Mucosa of stomach (tissue), 1 donor: ENCODE measurements around the gene LMAN1L.

Experiments
- H3K27me3 ChIP-seq: one replicate; pipeline ENCODE4 v1.7.0; 2013; ENCODE audit warnings: mild to moderate bottlenecking, low read length; ENCODE audit not compliant: control insufficient read depth, insufficient read depth
- H3K36me3 ChIP-seq: one replicate; pipeline ENCODE4 v1.7.0; 2013; ENCODE audit warnings: low read length; ENCODE audit not compliant: control insufficient read depth, insufficient read depth
- H3K4me1 ChIP-seq: one replicate; pipeline ENCODE4 v1.7.0; 2013; ENCODE audit warnings: mild to moderate bottlenecking, low read length; ENCODE audit not compliant: control insufficient read depth, insufficient read depth
- H3K4me3 ChIP-seq: one replicate; pipeline ENCODE4 v1.7.0; 2013; ENCODE audit warnings: low read length
- H3K9ac ChIP-seq: one replicate; pipeline ENCODE4 v1.7.0; 2013; ENCODE audit warnings: mild to moderate bottlenecking, low read length, moderate library complexity
- H3K9me3 ChIP-seq: one replicate; pipeline ENCODE4 v1.7.0; 2013; ENCODE audit warnings: mild to moderate bottlenecking, low read length, moderate library complexity; ENCODE audit not compliant: control insufficient read depth
- donor health status: Pancreatic carcinoma.

LMAN1L gene

DNA sequence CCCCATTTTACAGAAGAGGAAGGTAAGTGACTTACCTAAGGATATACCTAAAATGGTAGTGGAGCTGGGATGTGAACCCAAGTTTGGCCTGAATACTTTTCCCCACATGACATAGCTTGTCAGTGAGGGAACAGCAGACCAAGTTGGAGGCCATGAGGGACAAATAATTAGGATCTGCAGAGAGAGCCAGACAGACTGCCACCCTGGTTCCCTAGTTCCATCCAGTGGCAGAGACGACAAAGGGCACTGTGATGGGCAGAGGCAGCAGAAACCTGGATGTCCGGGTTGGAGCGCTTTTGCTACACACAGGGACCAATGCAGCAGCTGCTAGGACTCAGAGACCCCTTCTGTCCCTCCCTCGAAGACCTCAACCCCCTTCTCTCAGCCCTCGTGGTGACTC is 15.0 kb downstream of the LMAN1L start:
- Histone ChIP-seq H3K4me1 (peaks cover 9% of the 10 kb centered on the region), H3K4me3 (no peak overlapping the region), H3K9me3 (no peaks in the 10 kb centered on the region), H3K9ac (no peak overlapping the region), H3K27me3 (peaks cover 32% of the 10 kb centered on the region), H3K36me3 (no peaks in the 10 kb centered on the region)

DNA sequence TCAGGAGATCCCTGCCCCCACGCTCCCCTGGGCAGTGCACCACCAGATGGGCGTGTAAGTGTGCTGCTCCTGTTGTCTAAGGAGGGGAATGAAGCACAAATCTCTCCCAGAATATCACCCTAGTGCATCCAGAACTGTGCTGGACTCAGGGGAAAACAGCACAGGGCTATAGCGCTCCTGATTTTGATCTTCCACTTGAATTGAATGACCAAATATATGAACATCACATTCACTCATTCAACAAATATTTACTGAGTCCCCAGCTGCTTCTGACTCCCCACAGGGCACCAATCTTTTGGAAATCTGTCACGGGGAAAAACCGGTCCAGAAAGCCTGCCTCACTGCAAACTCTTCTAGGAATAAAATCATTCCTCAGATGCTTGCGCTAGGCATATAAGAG is 16.2 kb downstream of the LMAN1L start:
- Histone ChIP-seq H3K9me3 (no peaks in the 10 kb centered on the region), H3K36me3 (no peaks in the 10 kb centered on the region), H3K9ac (no peak overlapping the region), H3K27me3 (peaks cover 32% of the 10 kb centered on the region), H3K4me3 (no peak overlapping the region), H3K4me1 (peaks cover 10% of the 10 kb centered on the region)

DNA sequence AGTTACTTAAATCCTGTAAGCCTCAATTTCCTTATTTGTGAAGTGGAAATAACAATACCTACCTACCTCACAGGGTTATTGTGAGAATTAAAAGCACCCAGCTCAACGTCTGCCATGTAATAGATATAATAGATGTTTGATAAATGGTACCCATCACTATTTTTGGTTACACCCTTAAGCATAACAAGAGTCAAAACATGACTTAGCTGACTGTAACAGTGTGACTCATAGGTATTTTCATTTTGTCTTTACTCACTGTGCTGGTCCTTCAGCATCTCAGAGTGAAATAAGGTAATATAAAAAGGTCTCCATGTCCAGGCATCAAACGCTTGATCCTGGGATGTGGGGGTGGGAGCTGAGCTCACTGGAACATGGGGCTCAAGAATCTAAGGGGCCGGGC is 16.9 kb downstream of the LMAN1L start:
- H3K27me3 ChIP-seq: peaks cover 32% of the 10 kb centered on the region
- no peaks in the 10 kb centered on the region for H3K36me3 ChIP-seq
- peaks cover 10% of the 10 kb centered on the region for H3K4me1 ChIP-seq
- H3K9me3 ChIP-seq: no peaks in the 10 kb centered on the region
- no peak overlapping the region for H3K4me3 ChIP-seq
- no peak overlapping the region for H3K9ac ChIP-seq

DNA sequence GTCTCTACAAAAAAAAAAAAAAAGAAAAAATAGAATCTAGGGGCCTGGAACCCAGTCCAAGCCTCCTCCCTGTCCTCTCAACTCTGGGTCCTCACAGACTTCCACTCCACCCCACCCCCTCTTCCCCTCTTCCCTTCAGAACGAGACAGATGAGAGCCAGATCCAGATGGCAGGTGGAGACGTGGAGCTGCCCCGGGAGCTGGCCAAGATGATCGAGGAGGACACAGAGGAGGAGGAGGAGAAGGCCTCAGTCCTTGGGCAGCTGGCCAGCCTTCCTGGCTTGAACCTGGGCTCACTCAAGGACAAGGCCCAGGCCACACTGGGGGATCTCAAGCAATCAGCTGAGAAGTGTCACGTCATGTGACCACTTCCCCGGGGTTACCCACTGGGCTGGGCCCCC is 17.4 kb downstream of the LMAN1L start:
- no peaks in the 10 kb centered on the region for H3K36me3 ChIP-seq
- H3K27me3 ChIP-seq: peaks cover 32% of the 10 kb centered on the region

DNA sequence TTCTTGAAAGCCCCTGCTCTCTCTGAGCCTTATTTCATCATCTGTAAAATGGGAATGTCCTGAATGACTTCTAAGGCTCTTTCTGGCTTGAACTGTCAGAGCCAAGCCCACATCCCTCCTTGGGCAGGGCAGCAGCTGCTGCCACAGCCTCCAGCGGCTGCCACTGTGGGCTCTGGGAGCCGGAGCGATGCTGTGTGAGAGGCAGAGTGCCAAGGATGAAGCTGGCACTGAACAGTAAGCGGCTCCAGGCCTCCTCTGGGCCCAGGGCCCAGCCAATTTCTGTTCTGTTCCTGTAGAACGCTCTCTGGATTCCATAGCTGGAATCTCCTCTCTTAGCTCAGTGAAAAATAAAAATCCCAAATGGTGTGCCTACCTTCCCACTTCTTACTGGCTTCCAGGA is 18.2 kb downstream of the LMAN1L start:
- H3K4me3 ChIP-seq: no peak overlapping the region
- H3K27me3 ChIP-seq: peaks cover 27% of the 10 kb centered on the region
- peaks cover 10% of the 10 kb centered on the region for H3K4me1 ChIP-seq
- H3K36me3 ChIP-seq: no peaks in the 10 kb centered on the region
- H3K9me3 ChIP-seq: no peaks in the 10 kb centered on the region
- no peak overlapping the region for H3K9ac ChIP-seq

More for the DNA sequence above, 17.4 kb downstream of the LMAN1L start:
- H3K4me3 ChIP-seq: no peak overlapping the region
- peaks cover 10% of the 10 kb centered on the region for H3K4me1 ChIP-seq
- no peaks in the 10 kb centered on the region for H3K9me3 ChIP-seq
- H3K9ac ChIP-seq: no peak overlapping the region

DNA sequence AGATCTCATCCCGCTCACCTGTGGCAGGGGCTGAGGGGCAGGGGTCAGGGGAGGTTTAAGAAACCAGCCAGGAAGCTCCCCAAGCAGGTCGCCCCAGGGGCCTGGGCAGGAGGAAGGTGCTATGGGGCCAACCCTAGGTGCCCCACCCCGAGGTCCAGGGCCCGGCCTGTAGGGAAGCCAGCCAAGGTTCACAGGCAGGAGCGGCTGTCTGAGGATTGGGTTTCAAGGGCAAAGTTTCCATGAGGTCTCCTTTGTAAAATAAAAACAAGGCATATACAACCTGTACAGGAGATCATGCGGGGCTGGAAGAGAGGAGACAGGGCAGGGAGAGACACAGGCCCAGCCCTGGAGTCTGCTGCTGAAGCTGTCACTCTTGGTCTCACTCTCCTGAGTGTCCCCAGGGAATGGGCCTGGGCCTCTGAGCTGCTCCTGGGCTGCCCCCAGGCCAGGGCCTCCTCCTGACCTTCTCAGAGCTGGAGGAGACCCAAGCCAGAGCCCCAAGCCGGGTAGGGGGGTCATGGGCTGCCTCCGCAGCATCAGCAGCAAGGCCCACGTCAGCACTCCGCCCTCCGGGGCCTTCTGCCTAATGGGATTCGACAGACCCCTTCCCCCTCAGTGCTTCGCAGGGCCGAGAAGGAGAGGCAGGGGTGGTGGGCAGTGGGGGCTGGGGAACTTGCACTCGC is 19.3 kb downstream of the LMAN1L start:
- H3K36me3 ChIP-seq: no peaks in the 10 kb centered on the region
- H3K4me3 ChIP-seq: no peak overlapping the region
- H3K9ac ChIP-seq: no peak overlapping the region
- peaks cover 22% of the 10 kb centered on the region for H3K27me3 ChIP-seq
- no peaks in the 10 kb centered on the region for H3K9me3 ChIP-seq
- peaks cover 10% of the 10 kb centered on the region for H3K4me1 ChIP-seq

DNA sequence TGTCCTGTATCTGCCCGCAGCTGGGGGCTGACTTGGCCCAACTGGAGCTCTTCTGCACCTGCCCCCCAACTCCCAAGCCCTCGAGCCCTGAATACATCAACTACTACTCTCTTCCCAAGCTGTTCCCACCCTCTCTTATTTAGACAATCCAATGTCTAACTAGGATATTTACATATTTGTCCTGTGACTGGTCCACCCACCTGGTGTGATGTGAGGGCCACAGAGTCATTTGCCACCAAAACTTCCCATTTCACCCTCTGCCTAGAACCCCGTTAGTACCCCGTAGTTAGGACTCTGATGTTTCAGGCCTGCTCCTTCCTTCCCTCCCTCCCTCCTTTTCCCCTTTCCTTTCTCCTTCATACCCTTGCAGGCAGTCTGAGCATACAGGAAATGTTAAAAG is 20.2 kb downstream of the LMAN1L start:
- Histone ChIP-seq H3K9ac (no peak overlapping the region), H3K36me3 (no peaks in the 10 kb centered on the region), H3K9me3 (no peaks in the 10 kb centered on the region), H3K4me1 (peaks cover 10% of the 10 kb centered on the region), H3K4me3 (no peak overlapping the region), H3K27me3 (peaks cover 13% of the 10 kb centered on the region)

DNA sequence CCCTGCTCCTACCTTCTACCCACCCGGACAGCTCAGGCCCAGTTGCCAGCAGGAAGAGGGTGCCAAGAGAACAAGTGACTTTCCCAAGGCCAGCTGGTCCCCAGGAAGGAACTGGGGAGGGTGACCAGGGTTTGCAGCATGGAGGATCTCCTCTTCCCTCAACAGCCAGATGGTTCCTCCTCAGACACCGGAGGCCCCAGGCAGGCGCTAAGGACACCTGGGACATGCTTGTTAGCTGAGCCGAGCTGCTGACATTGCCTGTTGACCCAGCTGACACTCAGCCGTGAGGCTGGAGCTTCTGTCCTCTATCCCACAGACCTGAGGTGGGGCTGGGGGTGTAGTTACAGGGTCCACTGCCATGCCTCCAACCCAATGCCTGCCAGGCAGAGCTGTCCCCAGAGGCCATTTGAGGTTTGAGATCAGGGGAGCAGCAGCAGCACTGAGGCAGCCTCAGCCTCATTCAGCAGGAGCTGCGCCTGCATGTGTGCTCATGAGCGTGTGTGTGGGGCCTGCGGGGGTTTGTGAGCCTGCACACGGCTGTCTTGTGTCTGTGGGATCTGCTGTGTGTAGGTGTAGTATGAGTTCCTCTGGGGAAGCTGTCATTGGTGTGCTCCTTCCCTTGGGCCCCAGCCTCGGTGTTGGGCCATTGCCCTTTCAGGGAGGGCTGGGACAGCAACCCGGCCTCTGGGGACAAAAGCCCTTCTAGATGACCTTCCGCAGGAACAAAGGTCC is 20.9 kb downstream of the LMAN1L start:
- peaks cover 10% of the 10 kb centered on the region for H3K4me1 ChIP-seq
- no peaks in the 10 kb centered on the region for H3K36me3 ChIP-seq
- H3K4me3 ChIP-seq: no peak overlapping the region
- no peaks in the 10 kb centered on the region for H3K9me3 ChIP-seq
- peaks cover 6% of the 10 kb centered on the region for H3K27me3 ChIP-seq
- H3K9ac ChIP-seq: no peak overlapping the region

DNA sequence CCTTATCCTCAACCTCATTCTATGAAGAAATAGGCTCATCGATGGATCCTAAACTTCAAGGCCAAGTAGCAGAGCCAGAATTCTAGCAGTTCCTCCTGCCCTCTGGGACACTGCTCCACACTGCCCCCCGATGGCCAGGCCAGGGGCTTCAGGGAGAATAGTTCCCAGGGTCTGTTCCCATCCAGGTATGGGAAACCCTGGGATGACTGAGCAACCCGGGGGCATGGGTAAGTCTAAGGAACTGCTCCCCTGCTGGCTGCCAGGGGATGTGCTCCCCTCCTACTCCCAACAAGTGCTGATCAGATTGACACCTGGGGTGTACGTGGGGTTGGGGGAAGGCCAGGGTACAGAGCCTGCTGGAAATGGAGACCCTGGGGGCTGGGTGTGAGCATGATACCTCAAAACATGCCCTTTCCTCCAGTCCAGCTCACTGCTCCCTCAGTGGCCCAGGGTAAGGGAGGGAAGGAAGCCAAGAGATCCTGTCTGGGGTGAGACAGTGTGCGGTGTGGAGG is 22.7 kb downstream of the LMAN1L start:
- Histone ChIP-seq H3K4me3 (no peak overlapping the region), H3K27me3 (no peaks in the 10 kb centered on the region), H3K9me3 (no peaks in the 10 kb centered on the region), H3K9ac (no peak overlapping the region), H3K4me1 (peaks cover 10% of the 10 kb centered on the region), H3K36me3 (no peaks in the 10 kb centered on the region)

DNA sequence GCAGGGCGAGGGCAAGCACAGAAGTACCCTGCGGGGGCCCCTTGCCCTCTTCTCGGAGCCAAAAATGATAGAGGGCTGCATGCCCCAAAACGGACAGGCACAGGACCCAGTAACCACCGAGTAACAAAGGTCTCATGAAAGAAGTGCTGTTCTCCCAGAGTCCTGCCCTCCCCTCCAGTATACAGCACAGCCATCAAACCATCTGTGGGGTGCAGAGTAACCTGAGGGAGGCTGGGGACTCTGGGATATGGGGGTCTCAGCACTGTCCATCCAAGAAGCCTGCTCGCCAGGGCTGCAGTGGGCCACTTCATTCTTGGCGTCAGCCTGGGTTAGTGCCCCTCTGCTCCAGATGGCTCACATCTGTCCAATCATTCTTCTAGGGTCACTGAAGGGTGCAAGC is 24.2 kb downstream of the LMAN1L start:
- H3K36me3 ChIP-seq: no peaks in the 10 kb centered on the region
- H3K27me3 ChIP-seq: no peaks in the 10 kb centered on the region
- H3K9me3 ChIP-seq: no peaks in the 10 kb centered on the region
- peaks cover 13% of the 10 kb centered on the region for H3K4me1 ChIP-seq
- H3K4me3 ChIP-seq: no peak overlapping the region
- H3K9ac ChIP-seq: no peak overlapping the region

DNA sequence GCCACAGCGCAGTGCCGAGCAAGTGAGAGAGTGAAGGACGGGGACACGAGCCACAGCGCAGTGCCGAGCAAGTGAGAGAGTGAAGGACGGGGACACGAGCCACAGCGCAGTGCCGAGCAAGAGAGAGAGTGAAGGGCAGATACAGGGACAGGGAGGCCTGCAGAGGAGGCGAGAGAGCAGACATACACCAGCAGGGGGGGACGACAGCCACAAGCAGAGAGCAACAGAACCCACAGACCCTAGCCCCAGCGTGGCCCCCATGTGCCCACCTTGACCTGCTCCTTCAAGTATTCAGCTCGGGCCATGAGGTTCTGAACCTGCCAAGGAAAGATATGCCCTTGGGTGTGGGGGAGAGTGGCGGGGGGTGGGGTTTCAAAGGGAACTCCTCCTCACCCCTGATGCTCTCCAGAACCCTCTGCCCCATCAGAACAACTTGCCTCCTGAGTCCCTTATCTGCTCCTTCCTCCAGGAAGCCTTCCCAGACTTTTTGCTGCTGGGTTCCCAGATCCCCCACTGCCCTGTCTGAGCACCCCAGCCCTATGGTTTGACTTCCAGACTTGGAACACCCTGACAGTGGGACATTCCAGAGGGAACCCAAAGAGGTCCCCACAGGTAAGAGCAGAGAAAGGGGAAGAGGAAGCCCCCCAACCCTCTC is 25.0 kb downstream of the LMAN1L start:
- Histone ChIP-seq H3K4me1 (peaks cover 10% of the 10 kb centered on the region), H3K27me3 (no peaks in the 10 kb centered on the region), H3K9me3 (no peaks in the 10 kb centered on the region), H3K4me3 (no peak overlapping the region), H3K36me3 (no peaks in the 10 kb centered on the region), H3K9ac (no peak overlapping the region)

DNA sequence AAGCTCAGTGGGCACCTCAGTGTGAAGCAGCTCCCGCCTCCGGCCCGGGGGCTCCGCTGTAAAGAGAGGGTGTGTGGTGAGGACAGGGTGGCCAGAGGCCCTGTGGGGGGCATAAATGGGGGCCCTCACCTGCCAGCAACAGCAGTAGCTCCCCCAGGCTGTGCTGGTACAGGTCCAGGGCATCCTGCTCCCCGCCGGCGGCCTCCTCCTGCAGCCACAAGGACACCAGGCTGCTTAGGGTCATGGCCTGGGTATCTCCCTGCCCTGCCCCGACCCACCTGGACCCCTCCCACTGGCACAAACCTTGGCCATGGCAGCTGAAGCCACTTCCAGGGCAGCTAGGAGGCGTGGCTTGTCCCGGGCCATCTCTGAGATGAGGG is 25.5 kb downstream of the LMAN1L start:
- Histone ChIP-seq H3K36me3 (no peaks in the 10 kb centered on the region), H3K27me3 (no peaks in the 10 kb centered on the region), H3K4me1 (peaks cover 10% of the 10 kb centered on the region), H3K9ac (no peak overlapping the region), H3K9me3 (no peaks in the 10 kb centered on the region), H3K4me3 (no peak overlapping the region)
